SU-DHL-6 (cell line): ENCODE data around the gene CSPG4.

Experiments used
- EZH2phosphoT487 ChIP-seq: fragments of 200-600 bp; sonication (generic), shearing (Covaris generic); conservative IDR thresholded peaks from 2 replicates; pipeline ENCODE4 v1.6.1; 2018; ENCODE audit warnings: mild to moderate bottlenecking, antibody characterized with exemption, low read length, moderate library complexity, mixed read lengths
- TF ChIP-seq, protein P1 (sequence below): fragments of 200-600 bp; sonication (generic); IDR thresholded peaks from one replicate; pipeline ENCODE4 v1.5.1; 2017; ENCODE audit warnings: antibody characterized with exemption, mild to moderate bottlenecking, low read length, moderate library complexity; ENCODE audit not compliant: insufficient read depth, poor library complexity, severe bottlenecking

DNA sequence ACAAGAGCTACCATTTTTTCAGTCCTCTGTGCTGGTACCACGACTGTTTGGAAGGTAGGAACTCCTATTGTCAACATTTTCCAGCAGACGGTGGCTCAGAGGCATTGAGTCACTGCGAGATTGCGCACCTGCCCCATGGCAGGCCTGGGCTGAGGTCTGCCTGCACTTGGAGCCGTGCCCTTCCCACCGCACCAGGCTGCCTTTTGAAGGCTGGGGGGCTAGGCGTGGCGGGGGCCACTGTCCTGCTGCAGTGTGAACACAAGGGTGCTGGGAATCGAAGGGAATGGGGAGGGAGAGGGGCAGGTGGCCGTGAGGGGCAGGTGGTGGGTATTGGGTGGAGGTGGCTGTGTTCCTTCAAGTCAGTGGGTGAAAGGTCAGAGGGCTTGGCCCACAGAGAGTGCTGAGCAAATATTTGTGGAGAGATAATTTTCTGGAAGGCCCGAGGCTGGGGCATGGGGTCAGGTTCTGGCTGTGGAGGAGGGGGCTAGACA is 48.7 kb downstream of the CSPG4 start:
- TF ChIP-seq, protein P1, sequence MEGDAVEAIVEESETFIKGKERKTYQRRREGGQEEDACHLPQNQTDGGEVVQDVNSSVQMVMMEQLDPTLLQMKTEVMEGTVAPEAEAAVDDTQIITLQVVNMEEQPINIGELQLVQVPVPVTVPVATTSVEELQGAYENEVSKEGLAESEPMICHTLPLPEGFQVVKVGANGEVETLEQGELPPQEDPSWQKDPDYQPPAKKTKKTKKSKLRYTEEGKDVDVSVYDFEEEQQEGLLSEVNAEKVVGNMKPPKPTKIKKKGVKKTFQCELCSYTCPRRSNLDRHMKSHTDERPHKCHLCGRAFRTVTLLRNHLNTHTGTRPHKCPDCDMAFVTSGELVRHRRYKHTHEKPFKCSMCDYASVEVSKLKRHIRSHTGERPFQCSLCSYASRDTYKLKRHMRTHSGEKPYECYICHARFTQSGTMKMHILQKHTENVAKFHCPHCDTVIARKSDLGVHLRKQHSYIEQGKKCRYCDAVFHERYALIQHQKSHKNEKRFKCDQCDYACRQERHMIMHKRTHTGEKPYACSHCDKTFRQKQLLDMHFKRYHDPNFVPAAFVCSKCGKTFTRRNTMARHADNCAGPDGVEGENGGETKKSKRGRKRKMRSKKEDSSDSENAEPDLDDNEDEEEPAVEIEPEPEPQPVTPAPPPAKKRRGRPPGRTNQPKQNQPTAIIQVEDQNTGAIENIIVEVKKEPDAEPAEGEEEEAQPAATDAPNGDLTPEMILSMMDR, result no peak
- no peak for TF ChIP-seq EZH2phosphoT487
